Astrocyte (in vitro differentiated cells and primary cell): Measurements from ENCODE around the gene KRTAP13-4. TPM values are rescaled to one million over a fixed set of nuclear protein-coding genes. Genes with fewer than 3 reads are reported as not detected.

Source experiments
- DNase-seq: peaks from one replicate; pipeline ENCODE4 v3.0.0-alpha.2; 2010; ENCODE audit warnings: low read depth
- FAIRE-seq: peaks from 2 replicates; lab custom pipeline; 2011; peaks lifted over from hg19 to GRCh38; lab: Jason Lieb, UNC
- H2AFZ ChIP-seq: 2 replicates; pipeline ENCODE4 v1.6.0; 2012; ENCODE audit warnings: low read depth, low read length, inconsistent platforms
- H3K27ac ChIP-seq: 2 replicates; pipeline ENCODE4 v1.5.1; 2011; ENCODE audit warnings: low read depth, low read length, inconsistent platforms
- H3K27me3 ChIP-seq: 2 replicates; pipeline ENCODE4 v1.6.0; 2011; ENCODE audit warnings: low read length, inconsistent platforms; ENCODE audit not compliant: insufficient read depth
- H3K36me3 ChIP-seq: 2 replicates; pipeline ENCODE4 v1.5.1; 2011; ENCODE audit warnings: low read length, inconsistent platforms; ENCODE audit not compliant: insufficient read depth
- H3K4me1 ChIP-seq: 2 replicates; pipeline ENCODE4 v1.5.1; 2011; ENCODE audit warnings: low read length, inconsistent platforms; ENCODE audit not compliant: insufficient read depth
- H3K4me2 ChIP-seq: 2 replicates; pipeline ENCODE4 v1.6.0; 2012; ENCODE audit warnings: low read length, inconsistent platforms
- H3K4me3 ChIP-seq: 2 replicates; pipeline ENCODE4 v1.5.1; 2011; ENCODE audit warnings: low read depth, mild to moderate bottlenecking, low read length, inconsistent platforms; ENCODE audit not compliant: insufficient read depth
- H3K79me2 ChIP-seq: 2 replicates; pipeline ENCODE4 v1.6.0; 2012; ENCODE audit warnings: mild to moderate bottlenecking, low read length, inconsistent platforms; ENCODE audit not compliant: insufficient read depth
- H3K9ac ChIP-seq: 2 replicates; pipeline ENCODE4 v1.6.0; 2012; ENCODE audit warnings: mild to moderate bottlenecking, low read length, inconsistent platforms
- H3K9me3 ChIP-seq: 2 replicates; pipeline ENCODE4 v1.5.1; 2012; ENCODE audit warnings: low read depth, mild to moderate bottlenecking, low read length, inconsistent platforms; ENCODE audit not compliant: insufficient read depth
- H4K20me1 ChIP-seq: 2 replicates; pipeline ENCODE4 v1.6.0; 2012; ENCODE audit warnings: low read length, inconsistent platforms; ENCODE audit not compliant: insufficient read depth
- H3K27ac Mint-ChIP-seq: one replicate; pipeline ENCODE4 v1.8.0; 2021; ENCODE audit warnings: mild to moderate bottlenecking, mixed read lengths; ENCODE audit not compliant: unreplicated experiment
- H3K27me3 Mint-ChIP-seq: one replicate; pipeline ENCODE4 v1.8.0; 2021; ENCODE audit warnings: low read depth, mixed read lengths; ENCODE audit not compliant: unreplicated experiment
- H3K36me3 Mint-ChIP-seq: one replicate; pipeline ENCODE4 v1.8.0; 2021; ENCODE audit warnings: low read depth, mixed read lengths; ENCODE audit not compliant: unreplicated experiment
- H3K4me1 Mint-ChIP-seq: one replicate; pipeline ENCODE4 v1.8.0; 2021; ENCODE audit warnings: low read depth, mixed read lengths; ENCODE audit not compliant: unreplicated experiment
- H3K4me3 Mint-ChIP-seq: one replicate; pipeline ENCODE4 v1.8.0; 2021; ENCODE audit warnings: mild to moderate bottlenecking, moderate library complexity, mixed read lengths; ENCODE audit not compliant: unreplicated experiment
- H3K9me3 Mint-ChIP-seq: one replicate; pipeline ENCODE4 v1.8.0; 2021; ENCODE audit warnings: mild to moderate bottlenecking, mixed read lengths; ENCODE audit not compliant: unreplicated experiment
- EZH2 ChIP-seq: IDR thresholded peaks from 2 replicates; pipeline ENCODE4 v1.6.1; 2012; ENCODE audit warnings: mild to moderate bottlenecking, low read length, inconsistent platforms; ENCODE audit not compliant: insufficient read depth
- total RNA-seq: library from RNA; stranded (reverse); gene quantifications from 2 replicates; pipeline ENCODE4 v1.2.1, GENCODE V29; 2021
- TF ChIP-seq, protein P1 (sequence below): IDR thresholded peaks from 2 replicates; pipeline ENCODE4 v1.5.1; 2011; ENCODE audit warnings: low read depth, mild to moderate bottlenecking, inconsistent platforms, low read length, moderate library complexity; ENCODE audit not compliant: insufficient read depth

The KRTAP13-4 gene
- total RNA-seq, 1 donor from 2014 or later = not detected

DNA sequence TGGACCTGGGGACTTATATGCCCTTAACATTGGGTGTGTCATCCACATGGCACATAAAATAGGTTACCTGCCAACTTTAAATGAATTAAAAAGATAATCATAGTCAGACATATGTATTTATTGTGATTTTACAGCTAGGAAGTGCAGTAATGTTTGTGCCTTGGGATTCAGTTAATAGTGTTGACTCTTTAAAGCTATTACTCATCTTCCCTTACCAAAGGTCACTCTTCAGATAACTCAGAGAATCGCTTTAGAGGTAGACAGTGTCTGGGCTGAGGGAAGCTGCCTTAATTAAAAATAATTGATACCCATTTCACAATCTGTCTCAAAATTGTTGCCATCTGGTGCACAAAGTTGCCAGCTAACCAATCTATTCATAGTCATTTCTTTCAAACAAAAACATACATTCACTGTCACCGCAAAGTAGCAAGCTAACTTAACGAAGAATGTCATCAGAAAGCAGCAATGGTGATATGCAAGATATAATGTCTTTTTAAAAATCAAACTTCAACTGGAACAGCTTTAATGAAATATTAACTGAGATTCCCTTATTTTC is 7.1 kb downstream of the KRTAP13-4 start:
- Mint-ChIP-seq H3K27me3 (peaks cover 2% of the 10 kb centered on the region), H3K4me3 (no peak overlapping the region), H3K9me3 (no peaks in the 10 kb centered on the region), H3K27ac (no peak overlapping the region), H3K4me1 (no peaks in the 10 kb centered on the region), H3K36me3 (no peaks in the 10 kb centered on the region)
- no peaks in the 10 kb centered on the region for H4K20me1 ChIP-seq
- H3K79me2 ChIP-seq = no peaks in the 10 kb centered on the region
- no peaks in the 10 kb centered on the region for H3K36me3 ChIP-seq
- H3K27ac ChIP-seq = no peak overlapping the region
- no peak overlapping the region for H2AFZ ChIP-seq
- no peaks in the 10 kb centered on the region for H3K27me3 ChIP-seq
- no peak overlapping the region for H3K9ac ChIP-seq
- no peak for TF ChIP-seq EZH2
- TF ChIP-seq, protein P1, sequence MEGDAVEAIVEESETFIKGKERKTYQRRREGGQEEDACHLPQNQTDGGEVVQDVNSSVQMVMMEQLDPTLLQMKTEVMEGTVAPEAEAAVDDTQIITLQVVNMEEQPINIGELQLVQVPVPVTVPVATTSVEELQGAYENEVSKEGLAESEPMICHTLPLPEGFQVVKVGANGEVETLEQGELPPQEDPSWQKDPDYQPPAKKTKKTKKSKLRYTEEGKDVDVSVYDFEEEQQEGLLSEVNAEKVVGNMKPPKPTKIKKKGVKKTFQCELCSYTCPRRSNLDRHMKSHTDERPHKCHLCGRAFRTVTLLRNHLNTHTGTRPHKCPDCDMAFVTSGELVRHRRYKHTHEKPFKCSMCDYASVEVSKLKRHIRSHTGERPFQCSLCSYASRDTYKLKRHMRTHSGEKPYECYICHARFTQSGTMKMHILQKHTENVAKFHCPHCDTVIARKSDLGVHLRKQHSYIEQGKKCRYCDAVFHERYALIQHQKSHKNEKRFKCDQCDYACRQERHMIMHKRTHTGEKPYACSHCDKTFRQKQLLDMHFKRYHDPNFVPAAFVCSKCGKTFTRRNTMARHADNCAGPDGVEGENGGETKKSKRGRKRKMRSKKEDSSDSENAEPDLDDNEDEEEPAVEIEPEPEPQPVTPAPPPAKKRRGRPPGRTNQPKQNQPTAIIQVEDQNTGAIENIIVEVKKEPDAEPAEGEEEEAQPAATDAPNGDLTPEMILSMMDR = no peak
- no peak for DNase-seq
- no peak overlapping the region for H3K4me3 ChIP-seq
- no peaks in the 10 kb centered on the region for H3K4me1 ChIP-seq
- H3K9me3 ChIP-seq = peaks cover 6% of the 10 kb centered on the region
- H3K4me2 ChIP-seq = no peak overlapping the region
- FAIRE-seq = no peak

DNA sequence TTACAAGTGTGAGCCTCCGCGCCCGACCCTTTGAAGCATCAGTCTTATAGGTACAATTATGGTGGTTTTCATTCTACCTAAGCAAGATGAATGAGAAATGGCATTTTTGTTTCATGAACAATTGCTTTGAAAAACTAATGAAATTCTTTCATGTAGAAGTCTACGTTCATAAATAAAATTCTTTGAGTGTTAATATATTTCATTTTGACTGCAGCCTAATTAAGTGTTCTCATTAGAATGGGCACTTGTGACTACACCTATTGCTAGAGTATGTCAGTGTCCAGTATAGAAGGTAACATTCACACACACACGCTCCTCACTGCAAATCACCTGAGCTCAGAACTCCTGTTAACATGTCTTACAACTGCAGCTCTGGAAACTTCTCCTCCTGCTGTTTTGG is 10.0 kb downstream of the KRTAP13-4 start, which contains the start of gene KRTAP15-1:
Gene KRTAP15-1 (plus strand): TSS at position 301 of the 400 bp plus-strand sequence. CDS start 53 bp downstream, at position 354.
- H3K4me3 ChIP-seq = no peak within 1 kb of the TSS
- no peak for TF ChIP-seq EZH2
- TF ChIP-seq, protein P1 = no peak
- H3K9me3 Mint-ChIP-seq = no peaks in the 10 kb centered on the region
- no peak within 1 kb of the TSS for H3K27ac Mint-ChIP-seq
- FAIRE-seq (no peak), DNase-seq (no peak)
- H3K4me3 Mint-ChIP-seq = no peak within 1 kb of the TSS
- no peaks in the 10 kb centered on the region for H3K36me3 ChIP-seq
- H3K9me3 ChIP-seq = peaks cover 2% of the 10 kb centered on the region
- H2AFZ ChIP-seq = no peak within 1 kb of the TSS
- H3K4me2 ChIP-seq = no peak within 1 kb of the TSS
- no peaks in the 10 kb centered on the region for H3K4me1 ChIP-seq
- H3K27me3 ChIP-seq = no peaks in the 10 kb centered on the region
- H3K4me1 Mint-ChIP-seq = no peaks in the 10 kb centered on the region
- no peaks in the 10 kb centered on the region for H4K20me1 ChIP-seq
- no peaks in the 10 kb centered on the region for H3K79me2 ChIP-seq
- H3K27ac ChIP-seq = no peak within 1 kb of the TSS
- H3K9ac ChIP-seq = no peak within 1 kb of the TSS
- H3K27me3 Mint-ChIP-seq = peaks cover 2% of the 10 kb centered on the region
- H3K36me3 Mint-ChIP-seq = no peaks in the 10 kb centered on the region

DNA sequence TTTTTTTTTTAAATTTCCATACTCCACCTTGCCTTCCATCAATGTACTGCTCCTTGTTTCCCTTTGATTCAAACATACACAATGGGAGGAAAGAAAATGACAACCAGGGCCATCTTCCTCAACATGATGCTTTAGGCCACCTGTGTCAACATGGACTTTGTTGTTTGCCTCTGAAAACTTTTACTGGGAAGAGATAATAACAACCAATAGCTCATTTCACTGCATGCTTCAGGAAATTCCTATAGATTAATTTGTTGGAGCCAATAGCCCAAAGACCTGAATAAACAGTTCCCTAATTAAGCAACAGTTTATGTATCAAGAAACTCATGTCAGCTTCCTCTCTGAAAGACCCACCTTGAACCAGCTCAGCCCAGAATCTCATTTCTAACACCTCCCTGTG is 13.2 kb downstream of the KRTAP13-4 start:
- no peak overlapping the region for H3K4me3 ChIP-seq
- no peaks in the 10 kb centered on the region for H3K79me2 ChIP-seq
- peaks cover 2% of the 10 kb centered on the region for H3K9me3 ChIP-seq
- no peak overlapping the region for H3K9ac ChIP-seq
- H3K27me3 Mint-ChIP-seq = no peaks in the 10 kb centered on the region
- no peak overlapping the region for H3K4me2 ChIP-seq
- no peak overlapping the region for H3K27ac ChIP-seq
- no peaks in the 10 kb centered on the region for H3K9me3 Mint-ChIP-seq
- H3K4me1 ChIP-seq = no peaks in the 10 kb centered on the region
- no peak overlapping the region for H3K4me3 Mint-ChIP-seq
- H2AFZ ChIP-seq = no peak overlapping the region
- no peaks in the 10 kb centered on the region for H3K36me3 ChIP-seq
- no peak for DNase-seq
- H3K27ac Mint-ChIP-seq = no peak overlapping the region
- H3K27me3 ChIP-seq = no peaks in the 10 kb centered on the region
- no peaks in the 10 kb centered on the region for H3K36me3 Mint-ChIP-seq
- no peaks in the 10 kb centered on the region for H4K20me1 ChIP-seq
- TF ChIP-seq EZH2 = no peak
- no peaks in the 10 kb centered on the region for H3K4me1 Mint-ChIP-seq
- FAIRE-seq = no peak
